GM18502 (cell line): ENCODE measurements around the gene ARPP19.
"Not testable (repeated sequence)": the region's sequence is repeated elsewhere in the genome, so short reads cannot be mapped to it uniquely, and the experiment has no call there.

Experiments
- ATAC-seq: cut with Tn5 transposase; IDR thresholded peaks from one replicate; pipeline ENCODE4 v1.9.1; 2021; ENCODE audit warnings: mild to moderate bottlenecking; ENCODE audit not compliant: unreplicated experiment, poor library complexity

Gene ARPP19

DNA sequence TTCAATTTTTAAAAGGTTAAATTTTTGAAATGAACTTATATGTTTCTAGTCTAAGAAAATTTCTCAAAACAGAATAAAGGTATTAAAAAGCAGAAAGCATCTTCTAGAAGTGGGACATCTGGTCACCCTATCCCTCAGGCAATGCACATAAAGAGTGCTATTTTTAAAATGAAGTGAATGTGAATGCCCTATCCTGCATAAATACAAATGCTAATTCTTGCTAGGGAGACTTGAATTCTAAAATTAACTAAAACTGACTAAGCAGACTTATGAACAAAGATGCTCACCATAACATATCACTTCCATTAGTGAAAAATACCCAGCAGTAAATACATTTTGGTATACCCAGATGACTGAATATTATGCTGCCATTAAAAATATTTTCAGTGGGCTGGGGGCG is 51.8 kb downstream of the ARPP19 start:
- ATAC-seq, result no peak

DNA sequence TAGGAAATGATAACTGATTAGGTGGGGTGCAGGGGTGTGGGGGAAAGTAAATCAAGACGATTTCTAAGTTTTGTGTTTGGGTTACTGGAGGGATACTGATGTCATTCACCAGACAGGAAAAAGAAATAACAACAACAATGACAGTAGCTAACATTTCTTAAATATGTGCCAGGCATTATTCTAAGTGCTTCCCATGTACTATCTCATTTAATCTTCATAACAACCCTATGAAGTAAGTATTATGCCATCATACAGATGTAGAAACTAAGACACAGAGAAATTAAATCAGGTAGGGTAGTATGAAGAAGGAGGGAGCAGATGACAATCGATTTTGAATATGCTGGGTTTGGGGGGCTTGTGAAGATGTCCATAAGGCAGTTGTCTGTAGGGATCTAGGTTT is 53.5 kb downstream of the ARPP19 start:
- no peak for ATAC-seq

DNA sequence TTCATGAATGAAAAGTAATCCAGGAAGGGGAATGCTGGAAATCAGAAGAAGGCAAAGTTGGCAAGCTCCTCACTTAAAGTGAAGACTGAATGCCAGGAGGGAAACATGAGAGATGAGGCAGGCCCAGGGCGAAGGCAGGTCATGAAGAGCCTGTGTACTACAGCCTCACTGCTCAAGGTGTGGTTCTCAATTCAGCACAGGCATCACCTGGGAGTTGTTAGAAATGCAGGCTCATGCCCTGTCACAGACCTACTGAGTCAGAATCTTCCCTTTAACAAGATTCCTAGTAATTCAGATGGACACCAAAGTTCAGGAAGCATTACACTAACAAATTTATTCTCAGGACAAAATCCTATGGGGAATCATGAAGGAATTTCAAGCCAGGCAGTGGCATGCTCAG is 54.3 kb downstream of the ARPP19 start:
- no peak for ATAC-seq

DNA sequence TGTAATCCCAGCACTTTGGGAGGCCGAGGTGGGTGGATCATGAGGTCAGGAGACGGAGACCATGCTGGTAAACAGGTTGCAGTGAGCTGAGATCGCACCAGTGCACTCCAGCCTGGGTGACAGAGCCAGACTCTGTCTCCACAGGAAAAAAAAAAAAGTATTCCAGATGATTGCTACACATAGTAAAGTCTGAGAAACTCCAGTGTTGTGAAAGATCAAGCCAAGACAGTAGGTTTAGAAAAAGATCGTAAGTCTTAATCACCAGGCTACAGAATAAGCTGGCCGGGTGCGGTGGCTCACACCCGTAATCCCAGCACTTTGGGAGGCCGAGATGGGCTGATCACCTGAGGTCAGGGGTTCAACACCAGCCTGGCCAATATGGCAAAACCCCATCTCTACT is 56.0 kb downstream of the ARPP19 start:
- ATAC-seq, result not testable (repeated sequence)

DNA sequence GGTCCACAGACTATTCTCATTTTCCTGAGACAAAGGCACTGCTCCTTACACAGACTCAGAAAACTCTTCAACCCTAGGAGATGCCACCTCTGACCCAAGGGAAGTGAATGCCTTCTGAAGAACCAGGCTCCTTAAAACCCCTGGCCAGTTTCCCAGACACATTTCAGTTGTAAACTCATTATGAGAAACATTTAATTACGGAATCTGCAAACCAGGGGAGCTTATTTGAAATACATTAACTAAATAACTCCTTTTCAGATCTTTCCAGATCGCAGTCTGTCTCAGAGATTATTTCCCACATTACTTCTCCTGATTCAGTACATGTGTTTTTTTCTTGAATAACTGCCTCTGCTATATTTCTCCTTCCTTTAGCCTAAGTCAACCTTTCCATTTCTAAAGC is 57.7 kb downstream of the ARPP19 start:
- no peak for ATAC-seq

DNA sequence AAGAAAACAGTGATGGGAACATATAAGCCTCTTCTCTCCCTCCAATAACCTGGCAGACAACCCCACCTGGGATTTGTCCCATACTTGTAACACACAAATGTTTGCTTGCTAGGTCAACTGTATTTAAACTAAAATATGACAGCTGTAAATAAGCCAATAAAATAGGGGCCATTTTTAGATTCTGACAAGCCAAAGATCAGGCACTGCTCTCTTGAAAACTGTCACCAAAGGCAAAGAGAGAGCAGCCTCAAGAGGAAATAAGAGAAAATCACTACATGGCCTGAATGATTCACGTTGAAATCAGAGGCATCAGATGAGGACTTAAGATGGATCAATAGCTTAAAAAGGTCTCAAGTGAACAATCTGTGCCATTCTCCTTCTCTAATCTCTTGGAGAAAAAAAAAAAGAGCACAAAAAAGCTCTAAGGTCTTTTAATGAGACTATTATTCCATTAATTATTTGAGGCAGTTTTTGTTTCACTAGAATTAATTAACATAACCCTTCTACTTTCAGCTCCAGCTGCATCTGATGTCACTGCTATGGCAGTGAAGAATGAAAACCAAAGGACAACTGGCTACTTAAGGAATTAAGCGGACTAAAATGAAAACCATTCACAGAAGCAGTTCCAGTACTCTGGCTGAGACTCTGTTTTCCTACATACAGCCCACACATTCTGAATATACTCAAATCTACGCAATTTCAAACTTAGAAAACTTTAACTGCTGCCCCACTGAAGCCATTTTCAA is 59.2 kb downstream of the ARPP19 start:
- no peak for ATAC-seq

DNA sequence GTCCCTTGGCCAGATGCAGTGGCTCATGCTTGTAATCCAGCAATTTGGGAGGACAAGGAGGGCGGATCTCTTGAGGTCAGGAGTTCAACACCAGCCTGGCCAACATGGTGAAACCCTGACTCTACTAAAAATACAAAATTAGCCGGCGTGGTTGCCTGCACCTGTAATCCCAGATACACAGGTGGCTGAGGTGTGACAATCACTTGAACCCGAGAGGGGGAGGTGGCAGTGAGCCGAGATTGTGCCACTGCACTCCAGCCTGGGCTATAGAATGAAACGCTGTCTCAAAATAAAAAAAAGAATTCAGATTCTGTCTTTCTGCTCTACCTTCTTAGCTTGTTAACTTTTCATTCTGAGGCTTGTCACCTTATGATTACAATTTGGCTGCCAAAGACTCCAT is 62.3 kb downstream of the ARPP19 start:
- ATAC-seq, result no peak

DNA sequence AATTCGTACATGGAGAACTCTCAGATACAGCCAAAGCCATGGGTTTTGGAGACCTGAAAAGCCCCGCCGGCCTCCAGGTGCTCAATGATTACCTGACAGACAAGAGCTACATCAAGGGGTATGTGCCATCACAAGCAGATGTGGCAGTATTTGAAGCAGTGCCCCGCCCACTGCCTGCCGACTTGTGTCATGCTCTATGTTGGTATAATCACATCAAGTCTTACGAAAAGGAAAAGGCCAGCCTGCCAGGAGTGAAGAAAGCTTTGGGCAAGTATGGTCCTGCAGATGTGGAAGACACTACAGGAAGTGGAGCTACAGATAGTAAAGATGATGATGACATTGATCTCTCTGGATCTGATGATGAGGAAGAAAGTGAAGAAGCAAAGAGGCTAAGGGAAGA is 63.7 kb downstream of the ARPP19 start:
- no peak for ATAC-seq

DNA sequence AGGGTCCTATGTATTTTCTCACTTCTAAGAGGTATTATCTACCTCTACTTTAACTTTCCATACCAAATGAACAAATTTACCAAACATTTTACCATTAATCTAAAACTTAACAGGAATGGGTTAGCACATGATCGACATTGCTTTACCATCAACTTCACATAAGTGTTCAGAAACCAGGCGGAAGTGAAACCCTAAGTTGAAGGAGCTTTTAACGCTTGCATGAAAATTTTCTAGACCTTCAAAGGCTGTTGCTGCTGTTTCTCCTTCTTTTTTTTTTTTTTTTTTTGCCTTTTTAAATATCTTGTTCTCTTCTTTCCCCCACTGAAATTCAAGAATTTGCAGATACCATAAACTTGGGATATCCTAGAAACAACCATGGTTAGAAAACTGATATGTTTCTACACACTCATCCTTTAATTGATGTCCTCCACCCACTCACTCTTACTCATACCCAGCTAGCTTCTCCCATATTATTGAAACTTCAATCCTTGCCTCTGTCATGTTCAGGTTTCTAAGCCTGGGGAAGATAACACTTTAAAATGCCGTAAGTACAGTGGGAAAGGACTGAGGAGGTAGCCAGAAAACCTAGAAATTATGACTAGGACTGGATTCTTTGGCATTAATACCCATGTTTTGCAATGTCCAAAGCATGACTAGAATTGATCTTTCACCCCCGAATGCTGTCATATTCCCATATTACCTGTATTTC is 64.9 kb downstream of the ARPP19 start:
- ATAC-seq, result peak; percentile 86

DNA sequence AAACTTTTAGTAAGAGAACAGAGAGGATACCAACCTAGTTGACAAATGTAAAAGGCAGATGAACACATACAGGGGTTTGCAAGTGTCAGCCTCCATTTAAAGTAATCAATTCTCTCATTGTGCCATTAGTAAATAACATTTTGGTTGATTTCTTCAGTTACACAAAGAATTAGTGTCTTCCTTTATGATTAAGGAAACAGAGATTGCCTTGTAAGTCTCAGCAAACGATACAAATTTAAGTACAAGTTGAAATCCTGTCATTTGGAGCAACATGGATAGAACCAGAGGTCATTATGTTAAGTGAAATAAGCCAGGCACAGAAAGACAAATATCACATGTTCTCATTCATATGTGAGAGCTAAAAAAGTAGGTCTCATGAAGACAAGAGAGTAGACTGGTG is 66.2 kb downstream of the ARPP19 start:
- no peak for ATAC-seq

DNA sequence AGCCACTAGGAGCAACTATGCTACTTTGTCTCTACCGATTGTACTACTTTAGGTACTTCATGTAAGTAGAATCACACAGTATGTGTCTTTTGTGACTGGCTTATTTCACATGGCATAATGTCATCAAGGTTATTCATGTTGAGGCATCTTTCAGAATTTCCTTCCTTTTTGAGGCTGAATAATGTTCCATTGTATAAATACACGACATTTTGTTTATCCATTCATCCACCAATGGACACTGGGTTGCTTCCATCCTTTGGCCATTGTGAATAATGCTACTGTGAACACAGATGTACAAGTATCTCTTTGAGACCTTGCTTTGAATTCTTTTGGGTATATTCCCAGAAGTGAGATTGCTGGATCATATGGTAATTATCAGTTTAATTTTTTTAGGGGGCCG is 69.3 kb downstream of the ARPP19 start:
- no peak for ATAC-seq

DNA sequence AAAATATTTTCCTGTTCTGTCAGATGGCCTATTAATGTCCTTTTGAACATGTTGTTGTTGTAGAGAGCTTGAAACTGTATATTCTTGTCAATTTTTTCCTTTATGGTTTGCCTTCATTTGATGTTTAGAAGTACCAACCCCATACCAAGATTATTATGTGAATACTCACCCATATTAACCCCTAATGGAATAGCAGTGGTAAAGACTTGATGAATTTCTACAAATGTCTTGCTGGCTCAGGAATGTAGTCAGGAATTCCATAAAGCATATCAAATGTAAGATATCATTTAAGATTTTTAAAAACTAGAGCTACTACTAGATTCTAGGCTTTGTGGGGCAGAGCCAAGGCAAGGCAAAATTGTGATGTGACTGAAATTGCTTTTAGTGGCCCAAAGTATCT is 70.1 kb downstream of the ARPP19 start:
- ATAC-seq, result no peak
